HL-60 (cell line): Measurements from ENCODE around the gene EIPR1.

Experiments used
- DNase-seq, 2 experiments: peaks; one replicate each; pipeline ENCODE4 v3.0.0-alpha.2; 2010 to 2020; ENCODE audit warnings: low read depth in 1 of 2, low spot score in 1 of 2
- H3K27ac ChIP-seq: fragments of 250-450 bp; sonication (Bioruptor Pico); replicated peaks from 2 replicates; pipeline ENCODE4 v1.5.1; 2020; ENCODE audit warnings: mild to moderate bottlenecking, moderate library complexity
- H3K27me3 ChIP-seq: fragments of 250-450 bp; sonication (Bioruptor Pico); 2 replicates; pipeline ENCODE4 v1.5.1; 2021; ENCODE audit warnings: mild to moderate bottlenecking, moderate library complexity; ENCODE audit not compliant: insufficient read depth, poor library complexity, severe bottlenecking
- H3K4me3 ChIP-seq: replicated peaks from 2 replicates; pipeline ENCODE4 v1.5.1; 2011; ENCODE audit warnings: mild to moderate bottlenecking, control low read depth, low read length; ENCODE audit not compliant: insufficient read depth
- GABPA ChIP-seq: IDR thresholded peaks from 2 replicates; pipeline ENCODE4 v1.6.1; 2012; ENCODE audit warnings: low read depth
- POLR2AphosphoS5 ChIP-seq: IDR thresholded peaks from 2 replicates; pipeline ENCODE4 v1.6.1; 2012; ENCODE audit warnings: low read depth
- SPI1 ChIP-seq: IDR thresholded peaks from 2 replicates; pipeline ENCODE4 v1.6.1; 2012; ENCODE audit warnings: low read depth, mild to moderate bottlenecking, borderline replicate concordance
- TF ChIP-seq, protein P1 (sequence below): IDR thresholded peaks from one replicate; pipeline ENCODE4 v1.5.1; 2011; ENCODE audit warnings: low read length, control low read depth, inconsistent platforms; ENCODE audit not compliant: insufficient read depth
- TF ChIP-seq, protein P2 (sequence below): IDR thresholded peaks from 2 replicates; pipeline ENCODE4 v1.6.1; 2012; ENCODE audit warnings: low read depth; ENCODE audit not compliant: insufficient replicate concordance

The EIPR1 gene

DNA sequence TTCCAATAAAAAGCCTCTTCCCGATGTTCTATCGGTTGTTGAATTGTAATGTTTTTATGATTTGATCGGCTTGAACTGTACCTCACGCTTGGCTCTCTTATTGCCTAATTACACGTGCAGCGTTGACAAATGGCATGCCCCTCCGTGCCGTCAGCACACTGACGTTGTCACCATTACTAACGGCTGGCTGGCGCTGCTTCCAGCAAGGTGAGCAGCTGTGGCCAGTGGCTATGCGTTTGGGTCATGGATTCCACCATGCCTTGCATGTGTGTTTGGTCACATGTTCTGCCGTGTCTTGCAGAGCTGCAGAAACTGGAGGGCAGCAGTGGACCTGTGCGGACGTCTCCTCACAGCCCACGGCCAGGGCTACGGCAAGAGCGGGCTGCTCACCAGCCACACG, 44.0 kb upstream of the EIPR1 start:
- no peaks in the 10 kb centered on the region for H3K27me3 ChIP-seq
- no peak overlapping the region for H3K27ac ChIP-seq
- H3K4me3 ChIP-seq = no peak overlapping the region
- no peak for DNase-seq
- TF ChIP-seq POLR2AphosphoS5 = no peak
- TF ChIP-seq, protein P1, sequence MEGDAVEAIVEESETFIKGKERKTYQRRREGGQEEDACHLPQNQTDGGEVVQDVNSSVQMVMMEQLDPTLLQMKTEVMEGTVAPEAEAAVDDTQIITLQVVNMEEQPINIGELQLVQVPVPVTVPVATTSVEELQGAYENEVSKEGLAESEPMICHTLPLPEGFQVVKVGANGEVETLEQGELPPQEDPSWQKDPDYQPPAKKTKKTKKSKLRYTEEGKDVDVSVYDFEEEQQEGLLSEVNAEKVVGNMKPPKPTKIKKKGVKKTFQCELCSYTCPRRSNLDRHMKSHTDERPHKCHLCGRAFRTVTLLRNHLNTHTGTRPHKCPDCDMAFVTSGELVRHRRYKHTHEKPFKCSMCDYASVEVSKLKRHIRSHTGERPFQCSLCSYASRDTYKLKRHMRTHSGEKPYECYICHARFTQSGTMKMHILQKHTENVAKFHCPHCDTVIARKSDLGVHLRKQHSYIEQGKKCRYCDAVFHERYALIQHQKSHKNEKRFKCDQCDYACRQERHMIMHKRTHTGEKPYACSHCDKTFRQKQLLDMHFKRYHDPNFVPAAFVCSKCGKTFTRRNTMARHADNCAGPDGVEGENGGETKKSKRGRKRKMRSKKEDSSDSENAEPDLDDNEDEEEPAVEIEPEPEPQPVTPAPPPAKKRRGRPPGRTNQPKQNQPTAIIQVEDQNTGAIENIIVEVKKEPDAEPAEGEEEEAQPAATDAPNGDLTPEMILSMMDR = no peak
- TF ChIP-seq GABPA = no peak

DNA sequence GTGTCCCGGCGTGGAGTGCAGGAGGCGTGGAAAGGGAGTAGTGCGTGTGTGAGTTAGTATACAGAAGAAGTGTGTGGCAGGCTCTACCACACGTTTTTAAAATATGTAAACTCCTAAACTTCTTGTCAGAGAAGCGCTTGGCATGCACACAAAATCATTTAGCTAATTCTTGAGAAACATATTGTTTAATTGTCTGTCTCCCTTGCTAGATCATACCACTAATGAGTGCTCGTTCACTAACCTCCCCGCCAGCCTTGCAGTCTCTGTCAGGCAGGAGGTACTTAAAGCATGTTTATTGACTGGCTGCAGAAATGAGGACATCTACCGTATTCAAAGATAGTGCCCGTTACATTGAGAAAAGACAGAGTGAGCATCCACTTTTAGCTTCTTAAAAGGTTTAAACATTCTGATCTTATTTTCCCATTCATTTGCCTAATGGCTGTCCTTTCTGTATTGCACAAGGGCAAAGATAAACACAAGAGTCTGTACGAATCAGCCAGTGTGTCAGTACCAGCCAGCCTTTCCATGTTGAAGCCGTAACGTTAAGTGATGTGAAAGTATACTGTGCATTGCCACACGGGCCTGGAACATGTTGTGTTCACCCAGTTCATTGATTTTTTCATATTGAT, 43.3 kb upstream of the EIPR1 start:
- DNase-seq = no peak

DNA sequence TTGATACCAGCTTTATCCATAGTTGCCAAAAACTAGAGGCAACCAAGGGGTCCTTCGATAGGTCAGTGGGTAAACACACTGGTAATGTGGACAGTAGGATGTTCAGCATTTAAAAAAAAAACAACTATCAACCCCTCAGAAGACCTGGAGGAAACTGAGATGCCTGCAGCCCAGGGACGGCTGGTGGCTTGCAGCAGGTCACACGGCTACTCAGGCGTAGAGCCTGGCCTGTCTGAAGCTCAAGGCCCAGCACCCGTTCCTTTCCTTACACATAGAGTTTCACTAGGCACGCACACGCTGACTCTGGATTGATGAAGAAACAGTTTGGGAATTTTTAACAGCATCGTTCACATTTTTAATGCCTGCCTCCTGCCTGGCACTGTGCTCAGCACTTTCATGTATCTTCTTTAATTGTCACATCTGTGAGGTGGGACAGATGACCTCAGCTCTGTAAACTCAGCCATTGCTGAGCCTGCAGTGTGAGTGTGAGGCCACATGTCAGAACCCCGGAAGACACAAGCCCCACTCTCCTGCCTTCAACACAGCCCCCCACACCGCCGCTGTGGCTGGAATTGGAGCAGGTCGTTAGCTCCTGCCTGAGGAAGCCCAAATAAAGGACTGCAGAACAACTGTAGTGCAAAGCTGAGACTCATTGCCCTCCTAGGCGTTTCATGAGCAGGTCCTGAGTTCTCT, 42.6 kb upstream of the EIPR1 start:
- H3K27ac ChIP-seq = no peak overlapping the region
- TF ChIP-seq, protein P2, sequence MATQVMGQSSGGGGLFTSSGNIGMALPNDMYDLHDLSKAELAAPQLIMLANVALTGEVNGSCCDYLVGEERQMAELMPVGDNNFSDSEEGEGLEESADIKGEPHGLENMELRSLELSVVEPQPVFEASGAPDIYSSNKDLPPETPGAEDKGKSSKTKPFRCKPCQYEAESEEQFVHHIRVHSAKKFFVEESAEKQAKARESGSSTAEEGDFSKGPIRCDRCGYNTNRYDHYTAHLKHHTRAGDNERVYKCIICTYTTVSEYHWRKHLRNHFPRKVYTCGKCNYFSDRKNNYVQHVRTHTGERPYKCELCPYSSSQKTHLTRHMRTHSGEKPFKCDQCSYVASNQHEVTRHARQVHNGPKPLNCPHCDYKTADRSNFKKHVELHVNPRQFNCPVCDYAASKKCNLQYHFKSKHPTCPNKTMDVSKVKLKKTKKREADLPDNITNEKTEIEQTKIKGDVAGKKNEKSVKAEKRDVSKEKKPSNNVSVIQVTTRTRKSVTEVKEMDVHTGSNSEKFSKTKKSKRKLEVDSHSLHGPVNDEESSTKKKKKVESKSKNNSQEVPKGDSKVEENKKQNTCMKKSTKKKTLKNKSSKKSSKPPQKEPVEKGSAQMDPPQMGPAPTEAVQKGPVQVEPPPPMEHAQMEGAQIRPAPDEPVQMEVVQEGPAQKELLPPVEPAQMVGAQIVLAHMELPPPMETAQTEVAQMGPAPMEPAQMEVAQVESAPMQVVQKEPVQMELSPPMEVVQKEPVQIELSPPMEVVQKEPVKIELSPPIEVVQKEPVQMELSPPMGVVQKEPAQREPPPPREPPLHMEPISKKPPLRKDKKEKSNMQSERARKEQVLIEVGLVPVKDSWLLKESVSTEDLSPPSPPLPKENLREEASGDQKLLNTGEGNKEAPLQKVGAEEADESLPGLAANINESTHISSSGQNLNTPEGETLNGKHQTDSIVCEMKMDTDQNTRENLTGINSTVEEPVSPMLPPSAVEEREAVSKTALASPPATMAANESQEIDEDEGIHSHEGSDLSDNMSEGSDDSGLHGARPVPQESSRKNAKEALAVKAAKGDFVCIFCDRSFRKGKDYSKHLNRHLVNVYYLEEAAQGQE = no peak
- TF ChIP-seq, protein P1 = no peak
- no peak for TF ChIP-seq POLR2AphosphoS5
- no peak for TF ChIP-seq SPI1
- TF ChIP-seq GABPA = no peak
- no peak for DNase-seq
- H3K4me3 ChIP-seq = no peak overlapping the region
- H3K27me3 ChIP-seq = no peaks in the 10 kb centered on the region

More for the DNA sequence above, 43.3 kb upstream of the EIPR1 start:
- Histone ChIP-seq H3K27me3 (no peaks in the 10 kb centered on the region), H3K27ac (no peak overlapping the region), H3K4me3 (no peak overlapping the region)
- no peak for TF ChIP-seq POLR2AphosphoS5
- TF ChIP-seq, protein P2 = no peak
- TF ChIP-seq SPI1 = no peak

DNA sequence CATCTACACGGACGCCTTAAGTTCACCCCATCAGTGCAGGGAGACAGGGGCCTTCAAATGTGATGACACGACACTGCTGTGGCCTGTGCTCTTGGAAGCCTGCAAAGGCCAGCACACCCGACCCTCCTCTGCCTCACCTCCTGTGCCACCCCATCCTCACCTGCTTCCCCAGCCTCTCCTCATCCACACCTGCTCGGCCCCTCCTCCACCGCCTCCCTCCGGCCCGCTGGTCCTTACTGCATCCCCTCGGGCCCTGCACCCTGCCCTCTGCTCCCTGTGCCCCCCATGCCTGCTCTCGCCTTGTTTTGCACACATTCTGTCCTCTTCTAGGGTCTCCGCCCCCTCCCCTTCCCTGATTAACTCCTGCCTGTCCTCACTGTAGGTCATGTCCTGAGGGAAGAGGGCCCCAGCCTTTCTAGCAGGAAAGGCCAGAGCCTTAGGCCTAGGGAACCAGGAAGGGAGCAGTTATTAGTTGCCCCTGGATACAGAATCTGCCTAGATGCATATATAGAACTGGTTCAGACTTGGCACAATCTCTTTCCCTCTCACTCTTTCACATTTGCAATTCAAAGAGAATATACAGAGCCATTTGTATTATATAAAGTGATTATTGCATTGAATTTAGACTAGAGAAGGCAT, 41.3 kb upstream of the EIPR1 start:
- no peak for DNase-seq
- H3K27ac ChIP-seq = no peak overlapping the region
- H3K4me3 ChIP-seq = no peak overlapping the region
- TF ChIP-seq POLR2AphosphoS5 (no peak), GABPA (no peak)
- H3K27me3 ChIP-seq = no peaks in the 10 kb centered on the region
